Caco-2 (cell line): Measurements from ENCODE around the gene SMYD2. TPM values are rescaled to one million over a fixed set of nuclear protein-coding genes. Genes with fewer than 3 reads are reported as not detected.

ENCODE experiments used
- BruUV-seq: library from RNA; stranded (reverse); fragments of 400-500 nt; replicated peaks from 2 replicates; lab custom pipeline; 2021; lab: Mats Ljungman, UMichigan
- CTCF ChIA-PET: fragments of 300-600 bp; sonication (Branson Sonifier 250); formaldehyde crosslinking; loops from one replicate; lab custom pipeline; 2022; ENCODE audit warnings: antibody characterized with exemption; lab: Charles Lee
- POLR2A ChIA-PET: fragments of 300-600 bp; sonication (Branson Sonifier 250); formaldehyde crosslinking; loops from one replicate; lab custom pipeline; 2022; ENCODE audit warnings: antibody characterized with exemption; lab: Charles Lee
- DNase-seq, 2 experiments: peaks; one replicate each; pipeline versions ENCODE4 v3.0.0 to v3.0.0-alpha.2; 2020 to 2022
- H3K27me3 ChIP-seq: replicated peaks from 2 replicates; pipeline ENCODE4 v1.6.0; 2011; ENCODE audit warnings: low read length; ENCODE audit not compliant: control insufficient read depth, insufficient read depth
- H3K36me3 ChIP-seq: 2 replicates; pipeline ENCODE4 v1.5.1; 2011; ENCODE audit warnings: low read length; ENCODE audit not compliant: control insufficient read depth, insufficient read depth
- H3K4me1 ChIP-seq: fragments of 250-450 bp; sonication (Bioruptor Pico); 2 replicates; pipeline ENCODE4 v1.5.1; 2020; ENCODE audit warnings: mild to moderate bottlenecking
- H3K4me3 ChIP-seq: 2 replicates; pipeline ENCODE4 v1.5.1; 2011; ENCODE audit warnings: low read depth, mild to moderate bottlenecking, control low read depth, low read length
- H3K9me3 ChIP-seq: fragments of 250-450 bp; sonication (Bioruptor Pico); 2 replicates; pipeline ENCODE4 v1.5.1; 2020; ENCODE audit warnings: mild to moderate bottlenecking, moderate library complexity
- H3K27ac Mint-ChIP-seq: one replicate; pipeline ENCODE4 v1.8.0; 2022; ENCODE audit warnings: mixed read lengths; ENCODE audit not compliant: unreplicated experiment
- H3K27me3 Mint-ChIP-seq: one replicate; pipeline ENCODE4 v1.8.0; 2022; ENCODE audit warnings: mixed read lengths; ENCODE audit not compliant: insufficient read depth, unreplicated experiment
- H3K36me3 Mint-ChIP-seq: one replicate; pipeline ENCODE4 v1.8.0; 2022; ENCODE audit warnings: mild to moderate bottlenecking, mixed read lengths; ENCODE audit not compliant: insufficient read depth, unreplicated experiment
- H3K4me1 Mint-ChIP-seq: one replicate; pipeline ENCODE4 v1.8.0; 2022; ENCODE audit warnings: low read depth, mixed read lengths; ENCODE audit not compliant: unreplicated experiment
- H3K4me3 Mint-ChIP-seq: one replicate; pipeline ENCODE4 v1.8.0; 2022; ENCODE audit warnings: mild to moderate bottlenecking, moderate library complexity, mixed read lengths; ENCODE audit not compliant: unreplicated experiment
- H3K9me3 Mint-ChIP-seq: one replicate; pipeline ENCODE4 v1.8.0; 2022; ENCODE audit warnings: mixed read lengths; ENCODE audit not compliant: unreplicated experiment
- intact Hi-C: fragments of 100-400 bp; cut with micrococcal nuclease; formaldehyde crosslinking; loops from one replicate; pipeline ENCODE4 v1.10.0; 2022; ENCODE audit not compliant: unreplicated experiment
- total RNA-seq: library from RNA; stranded (reverse); gene quantifications from 2 replicates; pipeline ENCODE4 v1.2.3, GENCODE V29; 2022
- TF ChIP-seq, protein P1 (sequence below), 2 experiments: fragments of 200-600 bp in 1 of 2; IDR thresholded peaks; 1 replicate in 1 of 2; 2 replicates in 1 of 2; pipeline versions ENCODE4 v1.5.1 to v1.8.0; 2011 to 2022; ENCODE audit warnings: antibody characterized with exemption in 1 of 2, control low read depth in 1 of 2, inconsistent platforms in 1 of 2, low read depth in 1 of 2, low read length in 1 of 2, mild to moderate bottlenecking in 1 of 2, moderate library complexity in 1 of 2; ENCODE audit not compliant: insufficient read depth in 1 of 2, severe bottlenecking in 1 of 2, unreplicated experiment in 1 of 2

The SMYD2 gene
- total RNA-seq, 1 experiment from 2014 or later: 182 TPM

DNA sequence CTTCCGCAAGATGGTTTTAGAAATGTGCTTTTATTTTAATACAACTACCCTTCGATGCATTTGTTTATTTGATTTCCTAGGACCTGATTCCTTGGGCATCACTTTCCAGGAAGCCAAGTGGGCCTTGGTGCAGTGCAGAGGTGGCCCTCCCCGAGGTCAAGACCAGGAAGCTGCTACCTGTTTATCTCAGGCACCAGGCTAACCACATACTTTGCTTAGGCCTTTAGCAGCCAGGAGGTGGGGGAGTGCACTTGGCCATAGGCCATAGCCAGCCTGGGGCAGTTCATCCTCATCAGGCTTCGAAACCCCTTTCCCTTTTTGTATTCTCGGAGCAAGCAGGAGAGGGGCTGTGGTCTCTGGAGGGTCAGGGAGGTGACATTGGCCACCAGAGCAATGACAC lies 45.4 kb downstream of the SMYD2 start:
- Mint-ChIP-seq H3K4me3 (no peak overlapping the region), H3K9me3 (no peaks in the 10 kb centered on the region), H3K27me3 (no peaks in the 10 kb centered on the region), H3K36me3 (peaks cover 99% of the 10 kb centered on the region), H3K27ac (no peak overlapping the region), H3K4me1 (peaks cover 42% of the 10 kb centered on the region)
- CTCF ChIA-PET: interaction anchor here (4.3 kb wide), 1 partner anchor 65 kb away, joined by 47 read pairs; no protein-coding TSS in a partner anchor
- DNase-seq: no peak
- peaks cover 25% of the 10 kb centered on the region for H3K4me1 ChIP-seq
- intact Hi-C loops: loop anchor here (10.0 kb wide), 1 partner anchor 1202 kb away; no protein-coding TSS in a partner anchor
- H3K36me3 ChIP-seq: peaks cover 4% of the 10 kb centered on the region; the same call in 1 of the 2 replicates
- POLR2A ChIA-PET: no interaction called here
- no peaks in the 10 kb centered on the region for H3K9me3 ChIP-seq
- no TSS peak for BruUV-seq
- H3K4me3 ChIP-seq: no peak overlapping the region
- no peaks in the 10 kb centered on the region for H3K27me3 ChIP-seq
- TF ChIP-seq, protein P1, sequence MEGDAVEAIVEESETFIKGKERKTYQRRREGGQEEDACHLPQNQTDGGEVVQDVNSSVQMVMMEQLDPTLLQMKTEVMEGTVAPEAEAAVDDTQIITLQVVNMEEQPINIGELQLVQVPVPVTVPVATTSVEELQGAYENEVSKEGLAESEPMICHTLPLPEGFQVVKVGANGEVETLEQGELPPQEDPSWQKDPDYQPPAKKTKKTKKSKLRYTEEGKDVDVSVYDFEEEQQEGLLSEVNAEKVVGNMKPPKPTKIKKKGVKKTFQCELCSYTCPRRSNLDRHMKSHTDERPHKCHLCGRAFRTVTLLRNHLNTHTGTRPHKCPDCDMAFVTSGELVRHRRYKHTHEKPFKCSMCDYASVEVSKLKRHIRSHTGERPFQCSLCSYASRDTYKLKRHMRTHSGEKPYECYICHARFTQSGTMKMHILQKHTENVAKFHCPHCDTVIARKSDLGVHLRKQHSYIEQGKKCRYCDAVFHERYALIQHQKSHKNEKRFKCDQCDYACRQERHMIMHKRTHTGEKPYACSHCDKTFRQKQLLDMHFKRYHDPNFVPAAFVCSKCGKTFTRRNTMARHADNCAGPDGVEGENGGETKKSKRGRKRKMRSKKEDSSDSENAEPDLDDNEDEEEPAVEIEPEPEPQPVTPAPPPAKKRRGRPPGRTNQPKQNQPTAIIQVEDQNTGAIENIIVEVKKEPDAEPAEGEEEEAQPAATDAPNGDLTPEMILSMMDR (IDR thresholded peaks at IDR 0.05; ENCODE audit: insufficient read depth in 1 of 2, low read depth in 1 of 2, low read length in 1 of 2, severe bottlenecking in 1 of 2, unreplicated experiment in 1 of 2): no peak

DNA sequence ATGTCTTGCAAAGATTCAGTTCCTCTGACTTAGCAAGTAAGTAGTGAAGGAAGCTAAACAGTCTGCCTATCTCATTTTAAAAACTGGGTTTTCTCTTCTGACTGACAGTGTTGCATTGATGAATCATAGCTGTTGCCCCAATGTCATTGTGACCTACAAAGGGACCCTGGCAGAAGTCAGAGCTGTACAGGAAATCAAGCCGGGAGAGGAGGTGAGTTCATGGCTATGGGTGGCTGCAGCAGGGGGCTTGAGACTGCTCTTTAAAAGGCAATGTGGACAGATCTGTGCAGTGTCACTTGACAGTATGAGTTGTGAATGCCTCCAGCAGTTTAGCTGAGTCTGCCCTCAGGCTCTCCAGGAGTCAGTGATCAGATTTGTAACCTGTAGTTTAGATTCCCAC lies 46.6 kb downstream of the SMYD2 start:
- no TSS peak for BruUV-seq

DNA sequence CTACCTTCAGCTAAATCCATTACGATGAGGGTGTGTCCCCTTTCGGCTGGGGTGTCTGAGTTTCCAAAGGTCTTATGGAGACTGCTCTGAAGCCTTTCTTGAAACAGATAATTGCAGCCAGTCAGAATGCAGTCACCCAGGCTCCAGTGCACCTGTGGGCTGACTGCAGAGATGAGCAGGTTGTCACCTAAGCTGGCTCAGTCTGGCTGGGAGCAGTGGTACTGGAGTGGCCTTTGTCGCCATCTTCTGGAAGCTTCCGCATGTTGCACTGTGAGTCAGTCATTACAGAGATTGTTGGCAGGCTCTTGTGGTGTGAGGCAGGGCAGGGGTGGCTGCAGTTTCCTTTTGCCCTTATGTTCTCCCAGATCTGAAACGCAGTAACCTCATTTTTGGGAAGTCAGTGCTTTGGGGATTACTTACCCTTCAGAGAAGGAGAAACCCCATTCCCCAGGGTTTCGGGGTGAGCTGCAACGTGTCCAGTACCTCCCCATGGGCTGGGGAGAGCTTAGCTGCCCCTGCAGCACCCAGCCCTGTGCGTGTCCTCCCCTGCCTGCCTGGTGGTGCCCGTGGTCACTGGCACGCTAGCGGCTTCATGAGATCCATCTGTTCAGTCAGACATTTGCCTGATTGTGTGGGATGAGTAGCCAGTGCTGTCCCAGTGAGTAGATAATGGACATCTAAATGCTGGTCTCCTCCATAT lies 48.0 kb downstream of the SMYD2 start:
- Mint-ChIP-seq H3K4me3 (peak overlapping the region; percentile 44), H3K27me3 (no peaks in the 10 kb centered on the region), H3K36me3 (peaks cover 98% of the 10 kb centered on the region), H3K4me1 (peaks cover 55% of the 10 kb centered on the region), H3K27ac (peak overlapping the region; percentile 63), H3K9me3 (no peaks in the 10 kb centered on the region)
- ChIA-PET CTCF (interaction anchor here (0.6 to 4.3 kb wide), 19 partner anchors 11 to 298 kb away, joined by 3 to 99 read pairs (median 5); partner anchors contain the start of gene SMYD2), POLR2A (interaction anchor here (0.8 to 0.9 kb wide), 2 partner anchors 21 to 98 kb away, joined by 3 to 4 read pairs; no protein-coding TSS in a partner anchor)
- TF ChIP-seq, protein P1 (IDR thresholded peaks at IDR 0.05; ENCODE audit: insufficient read depth in 1 of 2, low read depth in 1 of 2, low read length in 1 of 2, severe bottlenecking in 1 of 2, unreplicated experiment in 1 of 2): peak; percentile 93
- intact Hi-C loops: loop anchor here (1.0 to 10.0 kb wide), 4 partner anchors 58 to 1204 kb away; no protein-coding TSS in a partner anchor
- BruUV-seq: no TSS peak
- peak; percentile 86 to 88 for DNase-seq
- Histone ChIP-seq H3K36me3 (peaks cover 3% of the 10 kb centered on the region; the same call in 1 of the 2 replicates), H3K4me3 (no peak overlapping the region), H3K9me3 (no peaks in the 10 kb centered on the region), H3K27me3 (no peaks in the 10 kb centered on the region), H3K4me1 (peaks cover 32% of the 10 kb centered on the region)

More for the DNA sequence above, 46.6 kb downstream of the SMYD2 start:
- 0 out of 2 replicates have a peak, but pooled peaks cover 2% of the 10 kb centered on the region for H3K36me3 ChIP-seq
- TF ChIP-seq, protein P1 (IDR thresholded peaks at IDR 0.05; ENCODE audit: insufficient read depth in 1 of 2, low read depth in 1 of 2, low read length in 1 of 2, severe bottlenecking in 1 of 2, unreplicated experiment in 1 of 2): no peak
- H3K27me3 ChIP-seq: no peaks in the 10 kb centered on the region
- Mint-ChIP-seq H3K4me1 (peaks cover 48% of the 10 kb centered on the region), H3K36me3 (peaks cover 99% of the 10 kb centered on the region), H3K9me3 (no peaks in the 10 kb centered on the region), H3K27ac (peak overlapping the region; percentile 63), H3K4me3 (no peak overlapping the region), H3K27me3 (no peaks in the 10 kb centered on the region)
- ChIA-PET CTCF (interaction anchor here (0.5 to 4.3 kb wide), 5 partner anchors 22 to 1202 kb away, joined by 3 to 99 read pairs (median 9); no protein-coding TSS in a partner anchor), POLR2A (interaction anchor here (0.6 to 1.1 kb wide), 2 partner anchors 47 to 417 kb away, joined by 3 to 5 read pairs; partner anchors contain the start of gene SMYD2)
- H3K4me1 ChIP-seq: peaks cover 25% of the 10 kb centered on the region
- intact Hi-C loops: loop anchor here (10.0 kb wide), 1 partner anchor 1203 kb away; no protein-coding TSS in a partner anchor
- H3K4me3 ChIP-seq: no peak overlapping the region
- no peaks in the 10 kb centered on the region for H3K9me3 ChIP-seq
- no peak for DNase-seq
